Retina (tissue), 1 donor: ENCODE results near the gene CDH4.
A peak's percentile ranks its signal among the peaks of the same experiment; 100 is the strongest.

ENCODE experiments used
- DNase-seq: peaks from one replicate; pipeline ENCODE4 v3.0.0-alpha.2; 2016

CDH4 gene

GRCh38 chr20:61251529-61252393 lies at the start of gene CDH4:
Gene CDH4 (plus strand): TSS chr20:61252261.
- peak; percentile 40 for DNase-seq

- DNase-seq: no peak
These were observed 48.7 kb upstream of the CDH4 start for GRCh38 chr20:61203320-61203719.

DNA sequence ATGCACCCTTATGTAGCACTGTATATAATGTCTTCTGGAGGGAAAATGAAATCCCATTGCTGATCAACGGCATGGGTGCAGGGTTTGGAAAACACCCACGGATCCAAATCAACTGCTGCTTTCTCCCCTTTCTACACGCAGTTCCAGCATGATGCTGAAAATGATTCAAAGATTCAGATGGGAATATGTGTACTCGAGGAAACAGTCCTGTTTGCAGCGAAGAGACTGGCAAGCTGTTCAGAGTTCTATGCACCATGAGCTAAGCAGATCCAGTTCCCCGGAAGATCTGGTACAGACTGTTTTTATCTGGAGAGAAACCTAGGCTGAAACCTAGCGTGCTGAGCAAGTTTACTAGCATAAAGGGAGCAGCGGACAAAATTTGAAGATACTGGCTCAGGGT lies 47.9 kb upstream of the CDH4 start:
- DNase-seq: no peak

DNA sequence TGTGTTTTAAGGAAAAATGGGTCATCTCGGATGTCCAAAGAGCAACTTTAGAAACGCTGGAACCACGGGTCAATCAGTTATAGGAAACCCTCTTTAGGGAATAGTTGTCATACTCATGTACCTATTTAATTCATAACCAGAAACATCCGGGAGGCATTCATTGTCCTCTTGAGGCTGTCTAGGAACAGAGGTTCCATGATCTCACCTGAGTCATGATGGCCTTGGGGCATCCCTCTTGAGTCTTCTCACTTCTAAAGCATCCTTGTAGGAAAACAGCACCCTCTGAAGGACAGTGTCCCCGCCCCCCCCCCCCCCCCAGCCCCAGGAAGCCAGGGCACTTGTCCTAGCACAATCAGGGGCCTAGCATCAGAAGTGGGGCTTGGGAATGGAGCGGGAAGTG lies 46.3 kb upstream of the CDH4 start:
- no peak for DNase-seq

- no peak for DNase-seq
These were observed 41.2 kb upstream of the CDH4 start for GRCh38 chr20:61210862-61211261.

- no peak for DNase-seq
These were observed 34.2 kb upstream of the CDH4 start for GRCh38 chr20:61217848-61218247.

DNA sequence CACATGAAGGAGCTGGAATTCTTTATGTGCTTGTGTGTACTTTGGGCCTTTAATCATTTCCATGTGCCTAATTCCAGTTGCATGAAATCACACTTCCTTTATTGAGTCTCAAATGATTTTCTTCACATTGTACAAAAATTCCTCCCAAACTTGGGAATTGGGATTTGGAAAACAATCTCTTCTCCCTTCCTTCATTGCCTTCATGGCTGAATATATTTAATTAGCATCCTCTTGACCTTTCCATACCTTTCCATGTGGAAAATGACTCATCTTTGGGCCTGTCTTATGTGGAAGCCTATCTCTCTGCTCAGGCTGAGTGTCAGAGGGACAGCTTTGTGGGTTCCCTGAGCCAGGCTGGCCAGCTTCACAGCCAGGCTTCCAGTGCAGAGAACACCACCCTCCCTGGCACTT lies 33.0 kb upstream of the CDH4 start:
- no peak for DNase-seq

GRCh38 chr20:61220131-61220530 lies 31.9 kb upstream of the CDH4 start:
- DNase-seq: no peak

DNA sequence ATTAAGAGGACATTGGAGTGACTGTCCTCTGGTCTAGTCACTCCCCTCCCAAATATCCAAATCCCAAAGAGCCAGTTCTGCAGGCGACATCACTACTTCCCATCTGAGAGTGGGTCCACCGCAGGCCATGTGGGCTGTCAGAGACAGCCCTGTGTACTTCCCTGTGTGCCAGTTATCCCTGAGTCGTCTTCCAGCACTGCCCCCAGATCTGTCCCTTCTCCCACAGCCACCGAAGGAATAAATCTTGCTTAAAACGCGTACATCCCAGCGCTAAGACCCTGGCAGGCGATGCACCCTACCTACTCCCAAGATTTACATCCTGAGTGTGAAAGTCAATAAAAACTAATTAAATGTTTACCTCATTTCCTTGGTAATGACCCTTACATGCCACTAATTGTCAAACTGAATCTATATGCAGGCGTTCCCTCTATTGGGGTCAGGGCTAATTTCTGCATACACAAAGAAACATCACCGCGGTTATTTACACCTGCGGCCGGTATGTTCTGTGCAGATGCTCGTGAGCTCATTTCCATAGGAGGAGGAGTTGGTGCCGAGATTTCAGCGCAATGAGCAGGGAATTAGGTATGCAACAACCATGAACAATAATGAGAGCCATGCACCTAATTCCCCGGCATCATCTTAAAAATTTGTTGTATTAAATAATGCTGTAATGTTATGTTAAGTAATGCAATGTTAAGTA lies 31.3 kb upstream of the CDH4 start:
- DNase-seq: no peak

GRCh38 chr20:61222699-61223098 lies 29.4 kb upstream of the CDH4 start:
- DNase-seq: no peak

GRCh38 chr20:61223121-61223520 lies 28.9 kb upstream of the CDH4 start:
- DNase-seq: no peak

DNA sequence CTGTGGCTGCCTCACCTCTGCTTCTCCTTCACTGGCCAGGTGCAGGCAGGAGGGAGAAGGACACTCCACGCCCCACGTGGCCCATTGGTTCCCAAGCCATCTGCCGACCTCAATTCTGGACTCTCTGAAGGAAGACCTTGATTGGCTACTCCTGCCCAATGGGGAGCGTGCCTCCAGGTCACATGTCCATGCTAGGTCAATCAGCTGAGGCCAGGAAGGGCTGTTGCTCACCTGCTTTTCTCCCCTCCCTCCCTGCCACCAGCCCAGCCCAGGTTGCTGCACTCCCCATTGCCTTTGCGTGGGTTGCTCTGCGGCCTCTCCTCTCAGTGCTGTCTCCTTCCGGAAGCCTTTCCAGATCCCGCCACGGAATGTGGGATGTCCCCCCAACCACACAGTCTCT lies 21.9 kb upstream of the CDH4 start:
- no peak for DNase-seq

GRCh38 chr20:61233590-61233989 lies 18.5 kb upstream of the CDH4 start:
- no peak for DNase-seq

- no peak for DNase-seq
These were observed 17.7 kb upstream of the CDH4 start for GRCh38 chr20:61234224-61234890.

GRCh38 chr20:61236713-61237112 lies 15.3 kb upstream of the CDH4 start:
- DNase-seq: no peak

DNA sequence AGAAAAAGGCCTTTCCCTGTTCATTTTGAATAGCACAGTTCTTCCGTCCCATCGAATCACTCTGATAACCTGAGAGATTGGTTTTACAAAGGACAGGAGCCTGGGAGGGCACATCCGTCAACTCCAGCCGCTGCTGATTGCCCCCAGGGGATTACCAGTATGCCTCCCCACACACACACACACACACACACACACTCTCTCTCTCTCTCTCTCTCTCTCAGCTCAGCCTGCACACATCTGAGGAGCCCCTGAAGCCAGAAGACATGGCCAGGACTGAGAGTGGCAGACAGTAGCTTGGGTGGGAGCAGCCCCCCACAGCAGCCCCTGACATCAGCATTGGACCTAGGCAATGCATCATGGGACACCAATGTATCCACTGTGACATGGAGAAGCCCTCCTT lies 13.2 kb upstream of the CDH4 start:
- no peak for DNase-seq

- no peak for DNase-seq
These were observed 11.2 kb upstream of the CDH4 start for GRCh38 chr20:61240814-61241213.

- no peak for DNase-seq
These were observed 7.8 kb upstream of the CDH4 start for GRCh38 chr20:61244213-61244612.

- no peak for DNase-seq
These were observed 5.8 kb upstream of the CDH4 start for GRCh38 chr20:61246269-61246668.

DNA sequence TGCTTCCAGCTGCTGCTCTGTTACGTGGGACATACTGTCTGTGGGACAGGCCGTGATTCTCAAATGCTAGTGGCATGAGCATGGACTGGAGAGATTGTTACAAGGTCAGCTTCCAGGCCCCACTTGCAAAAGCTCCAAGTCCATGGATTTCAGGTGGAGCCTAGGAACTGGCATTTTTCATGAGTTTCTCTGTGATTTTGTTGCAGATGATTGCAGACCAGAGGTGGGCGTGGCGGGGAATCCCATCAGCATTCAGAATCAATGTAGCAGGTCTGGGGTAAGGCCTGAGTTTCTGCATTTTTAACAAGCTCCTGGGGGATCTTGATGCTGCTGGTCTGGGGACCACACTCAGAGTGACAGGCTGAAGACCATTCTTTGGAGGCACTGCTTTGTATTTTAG lies 2.4 kb upstream of the CDH4 start:
- DNase-seq: no peak

- peak; percentile 48 for DNase-seq
These were observed 671 bp downstream of the CDH4 start for GRCh38 chr20:61252601-61253263.

GRCh38 chr20:61253264-61253639 lies 1.2 kb downstream of the CDH4 start:
- DNase-seq: no peak
